ENCODE results near the gene FOXRED1.
A peak's percentile ranks its signal among the peaks of the same experiment; 100 is the strongest.

FOXRED1 gene

DNA sequence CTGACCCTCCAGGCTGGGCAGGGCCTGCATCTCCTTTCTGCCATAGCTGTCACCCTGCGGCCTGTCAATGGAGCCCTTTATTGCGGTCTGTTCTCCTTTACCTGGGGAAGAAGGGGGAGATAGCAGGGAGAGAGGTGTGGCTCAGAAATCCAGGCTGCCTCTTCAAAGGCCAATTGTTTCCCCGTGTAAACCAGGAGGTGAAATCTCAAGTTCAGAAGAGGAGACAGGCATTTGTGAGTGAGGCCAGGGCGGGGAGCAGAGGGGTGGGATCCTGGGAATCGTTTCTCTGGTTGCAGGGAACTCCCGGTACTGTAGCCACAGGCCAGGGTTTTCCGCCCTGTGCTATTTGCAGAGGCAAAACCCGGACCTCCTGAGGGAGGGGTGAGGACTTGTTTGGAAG lies 44.0 kb downstream of the FOXRED1 start:
- no peak for DNase-seq

DNA sequence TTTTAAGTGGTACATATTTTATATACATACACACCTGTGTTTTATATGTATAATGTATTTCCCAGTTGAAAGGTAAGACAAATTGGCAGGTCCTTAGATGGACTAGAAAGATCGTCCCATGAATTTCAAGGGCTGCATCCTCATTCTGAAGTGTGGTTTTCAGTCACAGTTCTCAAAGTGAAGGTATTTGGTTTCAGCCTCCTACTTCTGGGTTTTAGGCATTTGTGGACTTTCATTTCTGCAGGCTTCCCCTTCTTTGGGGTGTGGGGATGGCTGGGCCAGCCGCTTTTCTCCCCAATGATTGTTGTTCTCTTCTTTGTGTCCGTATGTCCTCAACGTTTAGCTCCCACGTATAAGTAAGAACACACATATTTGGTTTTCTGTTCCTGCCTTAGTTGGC lies 44.9 kb downstream of the FOXRED1 start:
- no peak for DNase-seq

DNA sequence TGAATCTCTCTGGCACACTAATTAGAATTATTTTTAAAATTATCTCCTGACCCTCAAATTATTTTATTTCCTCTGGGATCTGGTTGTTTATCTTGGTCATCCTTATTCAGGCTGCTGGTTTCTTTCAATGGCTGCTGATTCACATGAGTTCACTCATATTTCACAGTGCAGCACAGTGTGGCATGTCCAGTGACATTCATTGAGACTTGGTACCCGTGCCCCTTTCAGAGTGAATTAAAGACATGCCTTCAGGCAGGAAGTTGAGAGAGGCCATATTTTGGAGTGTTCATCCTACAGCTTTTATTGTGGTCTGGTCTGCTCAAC lies 48.4 kb downstream of the FOXRED1 start:
- no peak for DNase-seq

DNA sequence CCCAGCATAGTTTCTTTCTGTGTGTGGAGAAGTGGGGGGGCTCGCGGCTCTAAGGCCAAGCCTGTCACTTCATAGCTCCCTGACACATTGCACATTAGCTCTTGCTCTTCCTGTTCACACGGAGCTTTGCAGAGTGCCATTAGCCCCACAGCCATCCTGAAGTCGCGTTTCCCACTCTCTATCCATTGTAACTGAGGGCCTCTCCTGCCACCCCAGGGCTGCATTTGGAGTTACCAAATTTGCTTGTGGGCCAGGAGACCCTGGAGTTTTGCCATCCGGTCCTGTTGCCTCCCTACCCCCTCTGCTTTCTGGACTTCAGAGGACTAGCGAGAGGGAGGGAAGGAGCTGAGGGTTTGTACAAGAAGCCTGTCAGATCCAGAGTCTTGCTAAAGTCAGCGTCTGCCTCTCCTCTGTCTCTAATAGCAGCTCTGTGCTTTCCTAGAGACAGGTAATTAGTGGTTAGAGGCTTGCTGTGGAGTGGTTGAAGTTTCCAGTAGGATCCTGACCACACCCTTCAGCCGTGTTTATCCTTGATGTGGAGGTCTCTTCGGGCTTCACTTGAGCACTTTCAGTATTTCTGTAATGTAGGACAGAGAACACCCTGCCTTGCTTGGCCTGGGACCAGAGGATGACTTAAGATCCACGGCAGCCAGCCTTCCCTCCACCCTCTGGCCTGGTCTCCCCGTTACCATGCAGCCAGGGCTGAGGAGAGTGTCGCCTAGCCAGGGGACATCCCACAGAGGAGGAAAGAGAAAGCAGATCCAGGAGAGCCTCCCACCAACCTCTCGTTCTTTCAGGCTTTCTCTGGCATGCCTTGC lies 49.0 kb downstream of the FOXRED1 start:
- DNase-seq = peak in 1 of 2 donors; percentile 23

DNA sequence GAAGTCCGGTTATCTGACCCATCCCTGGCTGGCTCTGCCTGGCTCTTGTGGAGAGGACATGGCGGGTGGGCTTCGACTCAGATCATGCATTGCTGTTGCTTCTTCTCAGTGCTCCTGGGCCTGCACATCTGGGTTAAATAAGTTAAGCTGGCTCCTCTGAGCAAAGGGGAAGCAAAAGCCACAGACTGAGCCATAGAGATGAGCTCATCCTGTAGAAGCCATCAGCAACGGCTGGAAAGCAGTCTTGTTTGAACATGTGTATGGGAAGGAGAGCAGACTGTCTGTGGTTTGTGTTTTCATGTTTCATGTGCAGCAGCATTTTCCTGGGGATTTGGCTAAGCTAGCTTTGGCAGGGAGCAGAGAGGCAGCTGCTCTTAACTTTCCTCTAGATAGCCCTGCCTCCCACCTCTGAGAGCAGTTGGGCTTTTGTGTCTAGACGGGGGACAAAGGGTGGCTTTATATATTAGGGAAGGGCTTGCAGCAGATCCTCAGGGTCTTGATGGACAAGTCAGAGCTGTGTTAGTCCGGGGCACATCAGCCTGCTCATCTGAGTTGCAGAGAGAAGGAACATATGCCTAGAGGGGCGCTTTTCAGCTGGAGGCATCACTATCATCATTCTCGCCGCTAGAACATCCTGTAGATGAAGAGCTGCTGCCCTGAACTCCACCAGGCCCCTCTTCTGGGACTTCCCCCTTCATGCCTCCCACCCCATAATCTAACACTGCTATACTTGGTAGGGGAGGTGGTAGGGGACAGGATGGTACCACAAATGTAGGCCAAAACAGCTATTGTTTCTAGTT lies 49.8 kb downstream of the FOXRED1 start:
- DNase-seq = peak in 1 of 2 donors; percentile 17

DNA sequence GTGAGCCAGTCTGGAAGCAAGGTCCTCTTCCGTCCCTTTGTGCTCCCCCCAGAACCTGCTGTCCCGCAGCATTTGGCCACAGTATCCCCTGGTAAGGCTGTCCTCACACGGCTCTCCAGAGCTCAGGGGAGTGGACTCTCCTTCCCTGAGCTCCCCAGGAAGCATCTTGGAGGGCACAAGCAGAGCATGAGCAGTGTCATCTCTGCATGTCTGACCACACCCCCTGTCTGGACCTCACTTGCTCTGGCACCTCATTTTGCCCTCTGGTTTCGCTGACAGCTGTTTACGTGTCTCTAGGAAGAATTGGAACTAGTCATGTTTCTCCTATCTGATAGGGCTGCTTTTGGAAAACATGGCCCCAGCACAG lies 50.4 kb downstream of the FOXRED1 start:
- DNase-seq = no peak

DNA sequence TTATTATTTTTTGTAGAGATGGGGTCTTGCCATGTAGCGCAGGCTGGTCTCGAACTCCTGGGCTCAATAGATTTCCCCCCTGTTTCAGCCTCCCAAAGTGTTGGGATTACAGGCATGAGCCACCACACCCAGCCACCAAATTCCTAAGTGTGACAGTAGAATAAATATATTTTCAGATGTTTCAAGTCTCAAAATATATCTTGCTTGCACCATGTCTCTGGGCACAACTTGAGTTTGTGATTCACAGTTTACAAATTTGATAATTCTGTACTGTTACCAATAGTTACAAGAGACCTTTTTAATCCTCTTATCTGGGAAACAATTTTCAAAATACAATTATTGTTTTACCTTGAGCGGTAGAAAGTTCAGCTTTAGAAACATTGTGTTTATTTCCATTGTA lies 54.0 kb downstream of the FOXRED1 start:
- DNase-seq = no peak

DNA sequence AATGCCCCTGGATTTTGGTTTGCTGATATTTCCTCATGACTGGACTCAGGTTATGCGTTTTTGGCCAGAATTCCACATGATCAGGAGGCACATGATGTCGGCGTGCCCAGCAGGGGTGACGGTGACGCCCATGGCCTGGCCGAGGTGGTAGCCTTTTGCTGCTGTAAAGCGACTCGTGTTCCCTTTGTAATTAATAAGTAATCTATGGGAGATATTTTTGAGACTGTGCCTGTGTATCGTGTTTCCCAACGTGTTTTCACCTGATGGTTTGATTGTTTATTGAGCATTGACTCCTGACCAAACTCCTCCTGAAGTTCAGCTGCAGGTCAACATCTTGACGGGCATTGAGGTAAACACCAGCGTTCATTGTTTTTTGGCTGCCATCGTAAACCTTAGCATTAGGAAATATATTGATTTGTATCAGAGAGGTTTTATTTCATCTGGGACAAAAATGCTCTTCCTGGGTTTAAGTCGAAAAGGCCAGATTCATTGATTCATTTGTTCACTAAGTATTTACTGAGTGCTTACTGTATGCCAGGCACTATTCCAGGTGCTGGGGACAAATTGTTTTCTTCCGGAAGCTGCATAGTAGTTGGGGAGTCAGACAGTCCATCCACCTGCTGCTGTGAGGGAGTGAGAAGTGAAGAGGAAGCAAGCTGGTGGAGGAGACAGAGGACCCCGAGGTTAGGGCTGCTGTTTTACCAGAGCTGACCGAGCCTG lies 58.5 kb downstream of the FOXRED1 start:
- DNase-seq = no peak

Data from stimulated activated CD4-positive, alpha-beta T cell treated with anti-CD3 and anti-CD28 coated beads, Interleukin-2, amount 100 ng/mL, for 24 hours (primary cell).